ENCODE data around the gene RAB11FIP4. TPM values are rescaled to one million over a fixed set of nuclear protein-coding genes. Genes with fewer than 3 reads are reported as not detected.

RAB11FIP4 gene
- total and polyA plus RNA-seq, 10 of the 15 experiments (the other 5 are each of a cell fraction or from before 2014, with no cell fraction given): 1.4 to 27.0 (median 17.6) TPM

- TF ChIP-seq, protein P1, sequence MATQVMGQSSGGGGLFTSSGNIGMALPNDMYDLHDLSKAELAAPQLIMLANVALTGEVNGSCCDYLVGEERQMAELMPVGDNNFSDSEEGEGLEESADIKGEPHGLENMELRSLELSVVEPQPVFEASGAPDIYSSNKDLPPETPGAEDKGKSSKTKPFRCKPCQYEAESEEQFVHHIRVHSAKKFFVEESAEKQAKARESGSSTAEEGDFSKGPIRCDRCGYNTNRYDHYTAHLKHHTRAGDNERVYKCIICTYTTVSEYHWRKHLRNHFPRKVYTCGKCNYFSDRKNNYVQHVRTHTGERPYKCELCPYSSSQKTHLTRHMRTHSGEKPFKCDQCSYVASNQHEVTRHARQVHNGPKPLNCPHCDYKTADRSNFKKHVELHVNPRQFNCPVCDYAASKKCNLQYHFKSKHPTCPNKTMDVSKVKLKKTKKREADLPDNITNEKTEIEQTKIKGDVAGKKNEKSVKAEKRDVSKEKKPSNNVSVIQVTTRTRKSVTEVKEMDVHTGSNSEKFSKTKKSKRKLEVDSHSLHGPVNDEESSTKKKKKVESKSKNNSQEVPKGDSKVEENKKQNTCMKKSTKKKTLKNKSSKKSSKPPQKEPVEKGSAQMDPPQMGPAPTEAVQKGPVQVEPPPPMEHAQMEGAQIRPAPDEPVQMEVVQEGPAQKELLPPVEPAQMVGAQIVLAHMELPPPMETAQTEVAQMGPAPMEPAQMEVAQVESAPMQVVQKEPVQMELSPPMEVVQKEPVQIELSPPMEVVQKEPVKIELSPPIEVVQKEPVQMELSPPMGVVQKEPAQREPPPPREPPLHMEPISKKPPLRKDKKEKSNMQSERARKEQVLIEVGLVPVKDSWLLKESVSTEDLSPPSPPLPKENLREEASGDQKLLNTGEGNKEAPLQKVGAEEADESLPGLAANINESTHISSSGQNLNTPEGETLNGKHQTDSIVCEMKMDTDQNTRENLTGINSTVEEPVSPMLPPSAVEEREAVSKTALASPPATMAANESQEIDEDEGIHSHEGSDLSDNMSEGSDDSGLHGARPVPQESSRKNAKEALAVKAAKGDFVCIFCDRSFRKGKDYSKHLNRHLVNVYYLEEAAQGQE (IDR thresholded peaks at IDR 0.05; ENCODE audit: low read depth, low read length): no peak
- TF ChIP-seq CREB1 (IDR thresholded peaks at IDR 0.05; ENCODE audit: low read depth) (0 out of 2 replicates have a peak, but pooled peaks have one; percentile 24), SPI1 (IDR thresholded peaks at IDR 0.05; ENCODE audit: borderline replicate concordance, insufficient read depth, low read depth, low read length) (peak; percentile 18; the same call in 1 of the 2 replicates)
Observed at GRCh38 chr17:31582151-31582907, 190.9 kb downstream of the RAB11FIP4 start (continued).

DNA sequence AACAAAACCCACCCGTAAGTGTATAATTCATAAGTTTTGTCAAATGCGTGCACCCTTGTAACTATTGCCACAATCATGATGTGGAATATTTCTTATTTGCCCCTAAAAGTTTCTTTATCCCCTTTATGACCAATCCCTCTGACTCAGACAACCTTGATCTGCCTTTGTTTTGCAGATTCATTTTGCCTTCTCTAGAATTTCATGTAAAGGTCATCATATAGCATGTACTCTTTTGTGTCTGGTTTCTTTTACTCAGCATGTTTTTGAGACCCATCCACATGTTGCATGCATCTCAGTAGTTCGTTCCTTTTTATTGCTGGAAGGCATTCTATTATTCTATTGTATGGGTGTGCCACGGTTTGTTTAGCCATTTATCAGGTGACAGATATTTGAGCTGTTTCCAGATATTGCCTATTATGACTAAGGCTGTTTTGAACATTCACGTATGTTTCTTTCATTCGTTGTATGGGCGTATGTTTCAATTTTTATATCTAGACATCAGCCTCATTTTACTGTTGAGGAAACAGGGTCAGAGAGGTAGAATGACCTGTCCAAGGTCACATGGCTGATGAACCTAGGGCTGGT, 192.4 kb downstream of the RAB11FIP4 start:
- no peak for DNase-seq (ENCODE audit: low read depth, low spot score)
- in situ Hi-C loops (cut with MboI) (no loop called here), intact Hi-C loops (cut with micrococcal nuclease; ENCODE audit: unreplicated experiment) (no loop called here)
- no peaks in the 10 kb centered on the region for H4K20me1 ChIP-seq (ENCODE audit: control insufficient read depth, insufficient read depth)
- ChIA-PET SMC1A (ENCODE audit: uncharacterized antibody, unreplicated experiment) (interaction anchor here (1.1 to 1.4 kb wide), 2 partner anchors 13 to 96 kb away, joined by 4 read pairs; no protein-coding TSS in a partner anchor), POLR2A (no interaction called here), RAD21 (ENCODE audit: unreplicated experiment) (interaction anchor here (1.2 kb wide), 1 partner anchor 259 kb away, joined by 4 read pairs; no protein-coding TSS in a partner anchor), CTCF (interaction anchor here (0.6 kb wide), 1 partner anchor 140 kb away, joined by 3 read pairs; no protein-coding TSS in a partner anchor)
- no TSS peak for BruUV-seq (replicated peaks)
- H3K27ac ChIP-seq (ENCODE audit: control insufficient read depth, insufficient read depth): no peak overlapping the region
- no peak overlapping the region for H3K9ac ChIP-seq (ENCODE audit: control insufficient read depth, insufficient read depth, low read length)
- no peak overlapping the region for H3K4me3 ChIP-seq
- TF ChIP-seq NR2C2 (IDR thresholded peaks at IDR 0.05; ENCODE audit: borderline replicate concordance, control insufficient read depth, insufficient read length, low read depth) (no peak), HDAC6 (IDR thresholded peaks at IDR 0.05; ENCODE audit: unreplicated experiment) (no peak)
- no peaks in the 10 kb centered on the region for H3K27me3 ChIP-seq (replicated peaks in 1 of 2; ENCODE audit: control insufficient read depth in 2 of 2, insufficient read depth in 2 of 2, low read length in 1 of 2)
- no peaks in the 10 kb centered on the region for H3K79me2 ChIP-seq (ENCODE audit: control insufficient read depth, insufficient read depth, low read length)
- 62% methylated on average over 7 of the region's 7 CpGs for WGBS (ENCODE audit: insufficient coverage, insufficient replicate concordance, low lambda C conversion rate, missing lambda C conversion rate)
- no peak for ATAC-seq
- FAIRE-seq: no peak
- no peak overlapping the region for H2AFZ ChIP-seq (ENCODE audit: control insufficient read depth, low read depth, low read length)
- no peak overlapping the region for H3K4me2 ChIP-seq (ENCODE audit: control insufficient read depth, insufficient read depth)
- no peaks in the 10 kb centered on the region for H3K36me3 ChIP-seq (ENCODE audit: control insufficient read depth in 2 of 2, insufficient read depth in 2 of 2, low read length in 1 of 2)
- peaks cover 7% of the 10 kb centered on the region for H3K4me1 ChIP-seq (ENCODE audit: control insufficient read depth, insufficient read depth, low read length)
- H3K9me3 ChIP-seq (replicated peaks; ENCODE audit: control insufficient read depth, insufficient read depth, low read length): no peaks in the 10 kb centered on the region
